Inflammatory macrophage (primary cell): ENCODE measurements around the gene TCEANC2.

Source experiments
- DNase-seq, 2 donors: peaks; one replicate each; pipeline ENCODE4 v3.0.0-alpha.2; 2020 to 2022

Gene TCEANC2

DNA sequence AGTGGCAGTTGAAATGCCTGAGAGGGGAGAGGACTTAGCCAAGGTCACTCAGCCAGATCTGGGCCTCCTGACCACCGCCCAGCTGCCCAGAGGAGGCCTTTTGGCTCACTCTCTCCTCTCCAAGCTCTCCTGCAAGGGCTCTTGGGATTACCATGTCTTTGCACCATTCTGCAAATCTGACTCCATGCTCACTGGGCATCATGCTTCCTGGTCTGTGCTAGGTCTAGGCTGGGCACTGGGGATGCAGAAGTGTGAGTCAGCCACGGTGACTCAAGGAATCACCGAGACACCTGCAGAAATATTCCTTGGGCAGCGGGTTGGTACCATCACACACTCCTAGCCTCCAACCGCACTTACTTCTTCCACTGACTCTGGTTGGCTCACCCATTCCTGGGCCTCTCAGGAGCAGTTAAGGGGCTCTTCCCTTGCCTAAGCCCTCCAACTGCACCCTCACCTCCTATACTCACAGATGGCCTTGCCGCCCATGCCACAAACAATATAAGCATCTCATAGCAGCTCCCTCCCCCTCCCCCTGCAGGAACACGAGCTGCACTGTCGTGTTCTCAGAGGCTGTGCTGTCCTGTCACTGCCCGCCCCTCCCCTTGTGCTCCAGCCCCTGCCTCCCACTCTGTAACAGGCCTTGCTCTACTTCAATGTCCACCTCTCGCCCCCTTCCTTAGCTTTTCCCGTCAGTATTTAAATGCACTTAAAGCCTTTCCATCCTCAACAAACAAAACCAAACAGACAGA, 64.6 kb downstream of the TCEANC2 start:
- no peak for DNase-seq

DNA sequence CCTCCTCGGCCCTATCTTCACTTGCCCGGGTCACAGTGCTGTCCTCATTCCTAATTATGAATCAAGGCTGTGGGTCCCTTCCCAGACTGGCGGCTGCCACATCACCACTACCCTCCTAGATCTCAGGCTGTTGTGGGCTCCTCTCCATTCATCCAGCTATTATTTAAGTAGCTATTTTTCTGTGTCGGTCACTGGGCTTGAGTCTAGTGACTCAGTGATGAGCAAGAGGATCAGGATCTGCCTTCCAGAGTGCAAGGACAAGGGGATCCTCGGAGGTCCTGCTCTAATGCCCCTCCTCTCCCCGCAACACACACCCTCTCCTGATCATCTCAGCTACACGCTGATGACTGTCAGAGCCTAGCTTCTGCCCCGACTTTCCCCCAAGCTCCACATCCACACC, 65.3 kb downstream of the TCEANC2 start:
- DNase-seq = no peak

GRCh38 chr1:54120018-54120697, 66.8 kb downstream of the TCEANC2 start:
- DNase-seq = no peak

DNA sequence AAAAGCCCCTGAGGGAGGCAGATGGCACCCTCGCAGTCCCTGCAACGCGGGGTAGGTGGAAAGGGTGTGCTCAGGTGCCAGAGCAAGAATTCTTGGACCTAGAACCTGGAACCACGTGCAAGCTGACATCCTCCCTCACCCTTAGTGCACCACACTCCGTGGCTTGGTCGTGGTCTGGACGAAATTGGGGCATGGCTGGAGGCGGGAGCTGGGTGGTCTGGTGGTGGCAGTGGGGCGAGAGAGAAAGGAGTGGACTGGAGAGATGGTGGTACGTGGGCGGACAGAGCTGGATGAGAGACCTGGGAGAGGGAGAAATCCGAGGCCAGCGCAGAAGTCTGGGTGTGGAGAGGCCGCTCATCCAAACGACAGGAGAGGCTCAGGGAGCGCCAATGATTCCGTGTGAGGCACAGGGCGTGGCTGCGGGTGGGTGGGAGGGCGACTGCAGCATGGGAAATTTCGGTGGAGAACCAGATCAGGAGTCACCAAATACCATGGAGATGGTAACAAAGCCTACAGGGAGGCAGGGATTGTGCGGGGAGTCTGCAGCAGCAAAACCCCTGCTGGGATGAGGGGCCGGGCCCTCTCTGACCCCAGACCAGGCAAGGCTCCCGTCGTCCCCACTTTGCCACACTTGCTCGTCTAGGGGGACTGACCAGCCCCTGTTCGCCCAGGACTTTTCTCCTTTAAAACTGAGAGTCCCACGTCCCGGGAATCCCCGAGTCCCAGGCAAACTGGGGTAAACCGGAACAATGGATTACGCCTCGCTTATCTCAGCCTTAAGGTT, 67.5 kb downstream of the TCEANC2 start:
- DNase-seq = no peak

- DNase-seq = peak; percentile 33 to 75
Measured at GRCh38 chr1:54121482-54122134, 68.2 kb downstream of the TCEANC2 start.

- DNase-seq = no peak
Measured at GRCh38 chr1:54122135-54122751, 68.8 kb downstream of the TCEANC2 start.

DNA sequence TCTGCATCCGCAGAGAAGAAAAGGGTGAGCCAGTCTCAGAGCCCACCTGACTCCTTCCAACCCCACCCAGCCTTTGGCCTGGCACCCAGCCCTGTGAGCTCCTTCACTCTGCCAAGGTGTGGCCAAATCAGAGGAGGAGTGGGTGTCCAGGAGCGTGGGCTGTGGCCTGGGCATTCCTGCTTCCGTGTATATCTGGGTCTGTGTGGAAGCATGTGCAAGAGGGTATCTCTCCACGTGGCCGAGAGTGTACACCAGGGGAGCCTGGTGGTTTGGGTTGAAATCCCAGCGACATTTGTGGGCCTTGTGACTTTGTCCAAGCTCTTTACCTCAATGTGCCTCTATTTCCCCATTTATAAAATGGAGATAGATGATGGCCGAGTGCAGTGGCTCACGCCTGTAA, 69.6 kb downstream of the TCEANC2 start:
- DNase-seq = no peak

- no peak for DNase-seq
Measured at GRCh38 chr1:54124472-54124871, 71.1 kb downstream of the TCEANC2 start.

DNA sequence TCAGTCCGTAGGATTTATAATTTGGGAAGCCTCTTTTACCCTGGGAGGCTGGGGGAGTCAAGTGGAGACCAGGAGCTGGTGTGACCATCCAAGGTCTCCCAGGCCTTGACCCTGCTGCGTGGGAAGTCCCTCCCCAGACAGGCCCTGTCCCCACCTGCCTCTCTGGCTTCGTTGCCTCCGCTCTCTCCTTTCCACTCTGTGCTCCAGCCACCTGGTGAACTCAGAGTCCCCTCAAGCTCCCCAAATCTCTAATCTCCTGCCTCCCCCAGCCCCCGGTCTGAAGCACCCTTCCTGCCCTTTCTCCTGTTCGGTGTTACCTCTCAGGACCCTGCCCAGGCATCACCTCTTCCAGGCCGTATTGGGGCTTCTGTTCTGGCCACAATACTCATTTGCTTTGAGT, 71.5 kb downstream of the TCEANC2 start:
- no peak for DNase-seq

GRCh38 chr1:54125386-54126070, 72.1 kb downstream of the TCEANC2 start:
- peak; percentile 39 to 78 for DNase-seq

GRCh38 chr1:54126271-54126815, 72.9 kb downstream of the TCEANC2 start:
- DNase-seq = no peak

- no peak for DNase-seq
Measured at GRCh38 chr1:54127594-54128300, 74.3 kb downstream of the TCEANC2 start.

- no peak for DNase-seq
Measured at GRCh38 chr1:54129858-54130257, 76.5 kb downstream of the TCEANC2 start.

- DNase-seq = no peak
Measured at GRCh38 chr1:54131419-54131818, 78.0 kb downstream of the TCEANC2 start.

- no peak for DNase-seq
Measured at GRCh38 chr1:54132495-54132894, 79.1 kb downstream of the TCEANC2 start.

DNA sequence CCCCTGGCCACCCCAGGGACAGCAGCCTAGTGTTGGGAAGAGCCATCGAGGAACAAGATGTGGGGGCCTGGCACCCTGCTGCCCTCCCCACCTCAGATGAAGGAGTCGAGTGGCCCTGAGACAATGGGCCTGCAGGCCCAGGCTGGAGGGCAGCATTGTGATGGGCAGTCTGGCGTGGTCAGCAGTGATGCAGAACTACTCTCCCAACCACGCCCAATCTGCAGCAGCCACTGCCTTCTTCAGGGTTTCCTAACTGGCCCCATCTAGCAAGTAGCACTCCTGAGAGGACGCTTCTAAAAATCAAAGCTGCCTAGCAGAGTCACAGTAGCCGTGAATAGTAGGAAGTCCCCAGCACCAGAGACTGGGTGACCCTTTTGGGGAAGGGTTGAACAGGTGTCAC, 80.9 kb downstream of the TCEANC2 start:
- no peak for DNase-seq

- DNase-seq = no peak
Measured at GRCh38 chr1:54135436-54136120, 82.2 kb downstream of the TCEANC2 start.

- DNase-seq = no peak
Measured at GRCh38 chr1:54136269-54136896, 83.0 kb downstream of the TCEANC2 start.

- no peak for DNase-seq
Measured at GRCh38 chr1:54136963-54137533, 83.6 kb downstream of the TCEANC2 start.
